HG02642 (cell line): Measurements from ENCODE around the gene FARP1.

Experiments
- ATAC-seq: cut with Tn5 transposase; IDR thresholded peaks from one replicate; pipeline ENCODE4 v1.9.1; 2021; ENCODE audit warnings: mild to moderate bottlenecking; ENCODE audit not compliant: unreplicated experiment, poor library complexity

FARP1 gene

DNA sequence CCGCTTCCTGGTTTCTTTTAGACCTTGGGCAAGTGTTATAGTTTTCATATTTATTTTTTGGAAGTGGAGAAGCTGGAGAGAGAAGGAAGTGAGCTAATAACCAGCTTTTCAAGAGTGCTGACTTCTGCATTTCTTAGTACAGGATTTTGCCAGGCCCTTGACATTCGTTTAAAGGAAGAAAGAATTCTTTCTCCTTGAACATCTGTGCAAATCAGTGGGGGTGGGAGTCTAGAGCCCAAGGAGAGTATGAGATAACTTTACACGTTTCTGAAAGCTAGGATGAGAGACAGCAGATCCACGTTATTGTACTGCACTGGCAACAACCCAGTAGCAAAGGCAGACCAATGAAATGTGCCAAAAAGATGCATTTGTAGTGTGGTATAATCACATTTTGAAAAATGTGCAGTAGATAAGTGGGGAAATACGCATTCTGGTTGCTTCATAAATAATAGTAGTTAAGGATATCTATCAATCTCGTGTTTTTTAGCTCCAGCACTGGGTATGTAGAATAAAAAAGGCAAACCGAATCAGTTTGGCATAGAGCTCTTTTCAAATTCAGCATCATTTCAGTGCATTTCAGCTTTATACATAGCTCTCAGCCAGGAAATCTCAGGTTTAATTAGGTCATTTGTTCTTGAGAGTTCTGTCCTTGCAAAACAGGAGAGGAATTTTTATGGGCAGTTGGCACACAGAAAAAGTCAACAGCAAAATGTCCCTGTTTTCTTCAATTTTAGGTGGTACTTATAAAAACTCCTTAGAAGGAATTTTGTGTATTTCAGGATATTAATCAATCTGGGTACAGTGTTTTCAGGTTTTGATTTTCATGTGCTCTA lies 29.9 kb downstream of the FARP1 start:
- no peak for ATAC-seq

DNA sequence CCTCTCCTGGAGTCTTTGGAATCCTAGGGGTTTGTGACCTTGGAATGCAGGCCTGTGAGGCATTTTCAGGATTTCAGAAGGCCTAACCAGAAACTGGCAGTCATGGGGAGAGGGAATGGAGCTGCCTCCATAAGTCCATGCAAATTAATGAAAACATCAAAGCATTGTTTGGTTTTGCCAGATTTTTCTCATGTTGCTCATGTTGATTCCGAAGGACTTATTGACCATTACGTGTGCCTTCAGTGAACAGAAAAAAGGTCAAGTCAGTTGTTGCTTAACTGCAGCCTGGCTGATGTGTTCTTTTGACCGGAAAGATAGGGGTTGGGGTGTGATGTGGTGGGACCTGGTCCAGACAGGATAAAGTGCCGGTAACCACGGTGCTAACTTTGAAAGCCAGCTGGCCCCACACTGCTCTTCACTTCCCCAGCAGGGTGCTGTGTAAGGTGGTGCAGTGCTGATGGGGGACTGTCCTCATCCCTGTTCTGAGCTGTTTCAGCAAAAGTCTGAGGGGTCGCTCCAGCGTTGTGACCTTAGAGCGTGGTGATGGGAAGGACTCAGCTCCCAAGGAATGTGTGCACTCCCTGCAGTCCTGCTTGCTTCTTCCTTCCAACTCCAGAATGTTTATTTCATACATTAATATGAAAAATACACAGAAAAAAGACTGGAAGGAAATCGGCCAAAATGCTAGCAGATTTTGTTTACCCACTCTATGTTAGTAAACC lies 30.7 kb downstream of the FARP1 start:
- ATAC-seq = no peak

DNA sequence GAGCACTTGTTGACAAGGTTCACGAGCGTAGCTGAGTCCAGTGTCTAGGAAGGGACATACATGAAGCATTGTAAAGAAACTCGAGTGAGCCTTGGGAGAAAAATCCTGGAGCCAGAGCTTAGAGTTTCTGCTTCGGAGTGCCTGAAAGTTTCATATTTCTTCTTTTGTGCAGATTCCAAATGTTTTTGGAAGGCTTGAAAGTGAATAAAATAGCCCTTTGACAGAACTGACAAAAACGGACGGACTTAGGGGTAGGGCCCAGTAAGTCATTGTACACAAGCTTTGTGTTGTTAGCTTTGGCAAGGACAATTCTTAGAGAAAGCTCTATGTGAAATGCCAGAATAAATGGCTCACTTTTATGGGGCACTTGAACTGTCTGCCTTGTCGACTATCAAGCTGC lies 31.4 kb downstream of the FARP1 start:
- ATAC-seq = no peak

DNA sequence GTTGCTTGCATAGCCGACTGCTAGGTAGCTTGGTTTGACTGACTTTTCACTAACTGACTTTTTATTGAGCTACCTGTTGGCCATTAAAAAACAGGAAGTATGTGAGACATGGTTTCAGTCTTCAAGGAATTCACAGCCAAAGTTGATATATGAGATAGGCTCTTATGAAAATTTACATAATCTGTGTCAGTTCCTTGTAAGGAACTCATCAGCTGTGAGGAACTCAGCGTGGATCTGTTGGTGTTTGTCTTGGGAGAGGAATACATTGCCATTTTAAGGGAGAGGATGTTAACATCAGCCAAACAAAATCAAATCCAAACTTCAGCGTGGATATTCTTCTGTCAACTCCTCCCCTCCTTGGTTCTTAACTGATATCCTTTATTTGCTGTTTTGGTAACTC lies 32.1 kb downstream of the FARP1 start:
- ATAC-seq = no peak

DNA sequence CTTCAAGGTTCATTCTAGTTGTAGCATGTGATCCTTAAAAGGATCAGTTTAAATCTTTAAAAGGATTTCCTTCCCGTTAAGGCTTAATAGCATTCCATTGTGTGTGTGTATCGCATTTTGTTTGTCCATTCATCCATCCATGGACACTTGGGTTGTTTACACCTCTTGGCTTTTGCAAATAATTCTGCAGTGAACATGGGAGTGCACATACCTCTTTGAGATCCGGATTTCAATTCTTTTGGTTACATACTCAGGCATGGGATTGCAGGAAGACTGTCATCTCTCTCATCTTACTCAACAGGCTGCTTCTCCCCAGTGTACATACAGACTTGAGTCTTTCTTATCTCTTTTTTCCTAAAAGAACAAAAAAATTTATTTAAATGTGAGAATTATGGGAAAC lies 32.9 kb downstream of the FARP1 start:
- ATAC-seq = no peak

DNA sequence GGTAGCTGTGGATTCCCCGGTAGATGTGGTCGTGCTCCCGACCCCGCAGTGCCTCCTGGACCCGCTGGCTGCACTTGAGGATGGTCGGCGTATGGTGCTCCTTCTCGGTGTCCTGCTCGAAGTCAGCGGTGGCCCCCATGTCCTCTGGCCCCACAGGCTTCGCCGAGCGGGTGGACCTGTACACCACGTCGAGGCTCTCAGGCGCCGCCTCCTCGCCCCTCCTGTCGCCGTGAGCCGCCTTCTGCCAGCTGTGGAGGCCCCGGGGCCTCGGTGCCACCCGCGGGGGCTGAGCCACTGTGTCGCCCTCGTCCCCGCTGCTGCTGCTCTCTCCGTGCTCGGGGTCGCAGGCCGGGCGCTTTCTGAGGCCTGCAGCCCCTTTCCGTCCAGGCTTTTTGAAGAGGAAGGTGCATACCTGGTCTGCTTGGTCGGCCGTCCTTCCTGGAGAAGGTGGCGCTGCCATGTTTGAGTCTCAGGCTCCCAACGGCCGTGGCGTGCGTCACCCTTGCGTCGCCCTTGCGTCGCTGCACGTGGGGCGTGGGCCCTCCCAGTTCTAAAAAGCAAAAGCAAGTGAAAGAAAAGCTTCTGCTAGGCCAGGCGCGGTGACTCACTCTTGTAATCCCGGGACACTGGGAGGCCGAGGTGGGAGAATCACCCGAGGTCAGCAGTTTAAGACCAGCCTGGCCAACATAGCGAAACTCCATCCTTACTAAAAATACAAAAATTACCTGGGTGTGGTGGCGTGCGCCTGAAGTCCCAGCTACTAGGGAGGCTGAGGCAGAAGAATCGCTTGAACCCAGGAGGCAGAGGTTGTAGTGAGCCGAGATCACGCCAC lies 34.1 kb downstream of the FARP1 start, which contains the start of gene RNF113B:
Gene RNF113B (minus strand): TSS at position 493 of the 832 bp plus-strand sequence. CDS start 33 bp downstream, at position 460.
- no peak for ATAC-seq

DNA sequence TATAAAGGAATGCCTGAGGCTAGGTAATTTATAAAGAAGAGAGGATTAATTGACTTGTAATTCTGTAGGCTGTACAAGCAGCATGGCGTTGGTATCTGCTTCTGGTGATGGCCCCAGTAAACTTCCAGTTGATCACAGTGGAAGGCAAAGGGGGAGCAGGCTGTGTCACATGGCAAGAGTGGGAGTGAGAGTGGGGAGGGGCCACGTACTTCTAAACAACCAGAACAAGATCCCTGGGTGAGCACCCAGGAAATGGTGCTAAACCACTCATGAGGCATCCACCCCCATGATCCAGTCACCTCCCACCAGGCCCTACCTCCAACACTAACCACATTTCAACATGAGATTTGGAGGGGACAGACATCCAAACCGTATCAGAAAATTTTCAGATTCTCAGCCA lies 37.2 kb downstream of the FARP1 start:
- no peak for ATAC-seq

DNA sequence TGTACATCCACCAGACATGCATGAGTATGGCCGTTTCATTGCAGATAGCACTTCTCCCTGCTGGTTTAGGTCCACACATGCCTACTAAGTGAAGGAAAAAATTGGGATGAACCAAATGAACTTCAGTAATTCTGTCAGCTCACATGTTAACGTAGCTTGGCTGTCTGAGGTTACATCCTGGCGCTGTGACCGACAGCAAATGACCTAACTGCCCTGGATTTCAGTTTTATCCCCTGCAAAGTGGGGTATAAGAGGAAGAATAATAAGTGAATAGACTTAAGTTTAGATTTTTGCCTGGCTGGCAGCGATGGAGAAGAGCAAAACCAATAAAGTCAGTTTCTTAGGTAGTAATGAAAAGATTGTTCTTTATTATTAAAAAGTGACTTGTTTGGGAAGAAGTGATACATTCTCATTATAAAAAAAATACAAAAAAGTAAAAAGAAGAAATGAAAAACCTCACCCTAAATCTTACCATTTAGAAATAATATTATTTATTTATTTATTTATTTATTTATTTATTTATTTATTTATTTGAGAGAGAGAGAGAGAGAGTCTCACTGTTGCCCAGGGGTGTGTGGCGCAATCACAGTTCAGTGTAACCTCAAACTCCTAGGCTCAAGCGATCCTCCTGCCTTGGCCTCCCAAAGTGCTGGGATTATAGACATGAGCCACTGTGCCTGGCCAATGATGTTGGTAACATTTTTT lies 38.4 kb downstream of the FARP1 start:
- ATAC-seq = no peak

DNA sequence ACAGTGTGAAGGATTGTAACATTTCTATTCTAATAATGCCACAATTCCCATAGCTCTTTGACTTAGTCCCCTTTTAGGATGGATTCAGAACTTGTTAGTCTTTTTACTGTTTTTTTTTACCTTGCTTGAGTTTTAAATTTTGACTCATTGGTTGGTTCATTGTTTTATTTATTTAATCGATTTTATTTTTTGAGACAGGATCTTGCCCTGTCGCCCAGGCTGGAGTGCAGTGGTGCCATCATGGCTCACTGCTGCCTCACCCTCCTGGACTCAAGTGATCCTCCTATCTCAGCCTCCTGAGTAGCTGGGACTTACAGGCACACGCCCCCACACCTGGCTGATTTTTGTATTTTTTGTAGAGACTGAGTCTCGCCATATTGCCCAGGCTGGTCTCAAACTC lies 39.3 kb downstream of the FARP1 start:
- no peak for ATAC-seq

DNA sequence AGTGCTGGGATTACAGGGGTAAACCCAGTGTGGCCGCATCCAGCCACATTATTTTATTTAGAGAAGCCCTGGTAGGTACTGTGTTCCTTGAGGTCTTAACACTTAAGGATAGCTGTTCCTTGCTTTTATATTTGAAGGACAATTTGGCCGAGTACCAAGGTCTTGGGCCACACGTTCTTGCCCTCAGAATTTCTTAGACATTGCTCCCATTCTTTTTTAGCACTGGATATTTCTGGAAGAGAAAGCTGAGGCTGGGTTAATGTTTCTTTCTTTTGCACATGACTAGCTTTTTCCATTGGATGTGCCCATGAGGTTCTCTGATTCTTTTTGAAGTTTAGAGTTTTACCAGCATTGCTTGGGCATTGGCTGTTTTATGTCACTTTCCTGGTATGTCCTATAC lies 39.7 kb downstream of the FARP1 start:
- no peak for ATAC-seq

DNA sequence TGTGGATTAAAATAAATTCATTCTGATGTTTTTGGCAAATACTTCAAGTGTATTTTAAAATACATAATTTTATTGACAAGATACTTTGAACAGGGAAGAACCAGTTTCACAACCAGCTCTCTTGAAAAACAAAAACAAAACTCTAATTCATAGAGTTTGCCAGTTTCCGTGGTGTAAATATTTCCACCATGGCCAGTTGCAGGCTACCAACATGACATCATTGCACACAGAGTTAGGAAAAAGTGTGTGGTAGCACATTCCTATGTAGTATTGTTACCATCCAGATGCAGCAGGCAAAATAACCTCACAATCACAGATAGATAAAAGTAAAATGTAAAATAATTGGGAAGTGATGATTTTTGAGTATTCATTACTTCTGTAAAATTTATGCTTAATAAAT lies 41.9 kb downstream of the FARP1 start:
- no peak for ATAC-seq

DNA sequence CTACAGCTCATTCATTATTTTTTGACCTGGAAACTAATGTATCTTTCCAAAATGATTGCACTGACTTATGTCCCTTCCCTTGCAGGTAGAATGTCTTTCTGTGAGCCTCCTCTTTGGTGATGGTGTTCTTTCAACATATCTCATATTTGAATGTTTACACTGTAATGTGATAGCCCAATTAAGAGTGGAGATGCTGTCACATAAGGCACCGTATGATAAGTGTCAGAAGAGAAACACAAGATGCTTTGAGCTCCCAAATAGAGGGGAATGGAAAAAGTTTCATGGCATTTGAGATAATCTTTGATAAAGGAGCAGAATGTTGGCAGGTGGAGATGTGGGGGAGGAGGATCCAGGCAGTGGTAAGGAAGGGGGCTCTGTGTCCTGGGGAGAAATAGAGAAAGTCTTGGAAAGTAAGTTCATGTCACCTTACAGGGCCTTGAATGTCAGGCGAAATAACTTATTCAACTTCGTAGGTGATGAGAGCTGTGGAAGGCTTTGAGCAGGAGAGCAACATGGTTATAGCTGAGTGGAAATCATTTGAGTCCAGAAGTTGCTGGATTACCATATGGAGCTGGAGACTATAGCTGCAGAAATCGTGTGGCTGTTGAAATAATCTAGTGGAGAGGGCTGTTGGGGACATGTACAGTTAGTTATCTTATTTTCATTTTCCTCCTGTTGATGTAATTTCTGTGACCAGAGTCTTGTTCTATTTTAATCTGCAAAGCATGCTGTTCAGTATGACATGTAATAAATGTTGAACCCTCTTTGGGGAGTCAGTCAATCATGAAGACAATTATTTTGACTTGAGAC lies 44.5 kb downstream of the FARP1 start:
- ATAC-seq = no peak

DNA sequence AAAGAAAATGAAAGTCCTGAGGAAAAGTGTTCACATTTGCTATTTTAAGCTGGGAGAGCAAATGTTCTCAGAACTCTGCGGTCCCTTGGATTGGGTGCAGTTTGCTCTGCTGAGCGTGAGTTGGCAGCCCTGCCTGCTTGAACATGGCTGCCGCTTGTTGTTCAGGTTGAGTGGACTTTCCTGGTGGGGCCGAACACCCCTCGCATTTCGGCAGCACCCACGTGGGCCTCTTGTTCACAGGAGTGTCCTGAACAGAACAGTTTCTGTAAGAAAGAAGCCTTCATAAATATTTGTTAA lies 45.0 kb downstream of the FARP1 start:
- no peak for ATAC-seq

DNA sequence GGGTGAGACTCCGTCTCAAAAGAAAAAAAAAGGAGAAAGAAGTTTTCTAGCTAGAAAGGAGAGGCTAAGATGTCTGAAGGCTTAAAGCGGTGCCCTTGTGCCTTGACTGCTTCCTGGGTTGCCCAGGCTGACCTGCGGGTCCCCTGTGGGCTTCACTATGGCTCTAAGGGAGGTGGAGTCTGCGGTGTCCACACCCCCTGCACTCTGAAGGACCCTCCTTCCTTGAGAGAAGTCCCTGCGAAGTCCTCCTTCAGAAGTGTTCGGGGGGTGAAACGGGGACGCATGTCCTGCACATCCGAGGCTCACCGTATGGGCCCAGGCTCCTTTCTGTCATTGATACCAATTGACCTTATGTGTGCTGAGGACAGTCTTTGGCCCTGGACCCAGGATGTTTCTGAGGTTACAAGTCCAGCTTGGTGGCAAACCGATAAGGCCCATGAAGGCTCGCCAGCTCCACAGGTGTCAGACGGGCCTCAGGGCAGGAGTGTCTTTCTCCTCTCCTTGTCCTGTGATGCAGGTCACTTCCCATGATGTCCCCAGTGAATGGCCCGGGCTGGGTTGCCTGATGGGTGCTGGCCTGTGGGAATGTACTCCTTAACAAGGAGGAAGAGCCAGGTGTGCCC lies 45.8 kb downstream of the FARP1 start:
- ATAC-seq = no peak

DNA sequence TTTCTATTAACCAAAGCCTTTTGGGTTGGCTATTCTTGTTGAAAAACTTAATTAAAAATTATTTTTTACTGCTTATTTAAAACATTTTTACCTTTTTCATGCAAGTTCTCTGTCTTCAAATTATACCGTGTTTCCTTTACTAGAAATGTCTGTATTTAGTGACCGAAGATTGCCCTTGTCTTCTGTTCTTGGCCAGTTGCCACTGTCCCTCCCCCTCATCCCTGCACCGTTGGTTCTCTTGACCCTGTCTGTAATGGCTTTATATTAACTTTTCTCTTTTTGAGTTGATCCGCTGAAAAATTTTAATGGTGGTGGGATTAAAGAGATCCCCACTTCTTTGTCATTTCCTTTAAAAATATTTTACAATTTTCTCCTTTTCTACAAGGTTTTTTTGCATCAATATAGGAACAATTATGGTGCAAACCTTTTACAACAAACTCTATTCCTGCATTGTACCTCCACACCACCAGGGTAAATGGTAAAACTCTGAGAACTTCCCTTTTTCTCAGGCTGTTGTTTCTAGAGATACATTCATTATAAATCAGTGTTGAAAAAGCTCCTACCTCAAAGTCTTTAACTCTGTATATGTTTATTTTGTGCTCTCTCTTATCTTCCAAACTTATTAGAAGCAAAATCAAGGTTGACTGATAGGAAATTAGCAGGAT lies 47.1 kb downstream of the FARP1 start:
- no peak for ATAC-seq

DNA sequence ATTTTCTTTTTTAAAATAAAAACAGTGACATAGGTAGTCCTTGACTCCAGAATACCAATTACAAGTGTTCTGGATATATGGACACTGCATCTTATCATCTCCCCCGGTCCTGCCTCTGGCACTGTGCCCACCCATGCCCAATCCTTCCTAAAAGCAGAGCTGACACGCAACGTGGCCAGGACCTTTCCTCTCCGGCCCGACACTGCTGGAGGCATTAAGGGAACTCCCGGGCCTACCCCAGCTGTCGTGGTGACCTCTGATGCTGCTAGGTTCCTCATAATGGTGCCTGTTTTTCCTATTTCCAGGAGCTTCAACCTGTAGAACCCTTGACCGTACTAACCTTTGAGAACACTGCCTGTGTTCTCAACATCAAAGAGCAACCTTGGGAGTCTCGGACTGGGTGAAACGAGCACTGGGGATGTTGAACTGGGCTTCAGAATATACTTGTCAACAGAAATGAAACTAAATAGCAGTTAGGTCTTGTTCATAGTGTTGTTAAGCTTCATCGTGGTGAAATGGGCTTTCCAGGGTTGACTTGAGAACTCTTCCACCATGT lies 48.1 kb downstream of the FARP1 start:
- no peak for ATAC-seq

DNA sequence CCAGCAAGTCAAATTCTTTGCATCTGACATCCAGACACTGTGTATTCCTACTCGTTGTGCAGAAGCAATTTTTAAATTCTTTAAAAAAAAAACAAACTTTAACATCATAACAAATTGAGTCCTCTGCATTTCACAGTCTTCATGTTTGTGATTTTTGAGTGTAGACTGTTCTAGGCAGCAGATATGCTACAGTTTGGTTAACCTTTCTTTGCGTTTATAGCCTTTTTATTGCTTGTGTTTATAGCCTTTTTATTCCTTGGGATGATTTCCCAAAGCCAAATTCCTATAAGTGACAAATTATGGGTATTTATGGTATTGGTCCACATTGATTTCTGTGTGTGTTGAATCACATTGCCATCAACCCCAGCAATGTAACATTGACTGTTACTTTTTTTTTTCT lies 49.1 kb downstream of the FARP1 start:
- no peak for ATAC-seq

DNA sequence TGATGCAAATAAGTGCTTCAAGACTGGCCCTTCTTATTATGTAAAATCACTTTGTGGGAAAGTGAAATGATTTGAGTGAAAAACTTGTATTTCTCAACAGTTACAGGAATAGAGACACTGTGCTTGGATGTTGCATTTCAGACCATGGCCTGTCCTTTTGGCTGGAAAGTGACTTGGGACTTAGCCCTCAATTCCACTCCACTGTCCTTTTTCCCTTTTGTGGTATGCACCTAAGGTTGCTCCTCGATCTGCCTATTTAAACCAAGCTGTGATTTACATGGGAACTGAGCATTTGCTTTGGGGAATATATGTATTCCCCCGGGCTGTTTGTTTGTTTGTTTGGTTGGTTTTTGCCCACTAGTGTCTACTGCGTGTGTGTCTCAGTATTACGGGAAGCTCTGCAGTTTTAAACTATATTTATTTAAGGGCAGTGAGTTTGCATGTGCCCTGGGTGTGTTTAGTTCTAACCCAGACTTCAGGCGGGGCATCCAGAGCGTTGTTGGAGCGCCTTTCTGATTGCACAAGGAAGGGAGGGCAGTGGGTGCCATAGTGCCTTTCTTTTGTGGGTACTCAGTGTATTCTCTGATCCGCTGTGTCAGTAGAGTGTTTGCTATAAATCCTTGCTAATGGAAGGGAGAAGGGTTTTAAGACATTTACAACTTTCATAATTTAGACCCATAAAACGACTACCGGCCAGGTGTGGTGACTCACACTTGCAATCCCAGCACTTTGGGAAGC lies 52.3 kb downstream of the FARP1 start:
- ATAC-seq = no peak
